Hematopoietic multipotent progenitor cell treated with erythropoietin and hydrocortisone succinate and interleukin-3 and kit ligand, for 15 days (in vitro differentiated cells): Measurements from ENCODE around the gene MYL11.

Experiments
- DNase-seq: peaks from one replicate; pipeline ENCODE4 v3.0.0-alpha.2; 2015; ENCODE audit warnings: low spot score

Gene MYL11

DNA sequence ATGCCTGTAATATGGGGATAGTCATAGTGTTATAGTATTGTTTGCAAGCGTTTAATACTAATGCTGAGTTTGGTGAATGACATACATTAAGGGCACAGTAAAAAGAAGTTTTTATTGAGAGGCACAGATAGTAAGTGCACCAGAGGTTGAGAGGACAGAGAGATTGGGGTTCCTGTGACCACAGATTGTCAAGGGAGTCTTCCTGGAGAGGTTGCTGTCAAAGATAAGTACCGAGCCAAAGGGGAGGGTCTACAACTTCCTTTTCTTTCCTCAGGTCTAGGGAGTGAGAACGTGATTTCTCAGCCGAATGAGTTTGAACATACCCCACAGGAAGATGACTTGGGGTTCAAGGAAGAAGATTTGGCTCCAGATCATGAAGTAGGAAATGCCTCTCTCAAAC, 22.5 kb downstream of the MYL11 start:
- DNase-seq = no peak

GRCh38 chr16:30397776-30398660, 23.4 kb downstream of the MYL11 start:
- DNase-seq = no peak

DNA sequence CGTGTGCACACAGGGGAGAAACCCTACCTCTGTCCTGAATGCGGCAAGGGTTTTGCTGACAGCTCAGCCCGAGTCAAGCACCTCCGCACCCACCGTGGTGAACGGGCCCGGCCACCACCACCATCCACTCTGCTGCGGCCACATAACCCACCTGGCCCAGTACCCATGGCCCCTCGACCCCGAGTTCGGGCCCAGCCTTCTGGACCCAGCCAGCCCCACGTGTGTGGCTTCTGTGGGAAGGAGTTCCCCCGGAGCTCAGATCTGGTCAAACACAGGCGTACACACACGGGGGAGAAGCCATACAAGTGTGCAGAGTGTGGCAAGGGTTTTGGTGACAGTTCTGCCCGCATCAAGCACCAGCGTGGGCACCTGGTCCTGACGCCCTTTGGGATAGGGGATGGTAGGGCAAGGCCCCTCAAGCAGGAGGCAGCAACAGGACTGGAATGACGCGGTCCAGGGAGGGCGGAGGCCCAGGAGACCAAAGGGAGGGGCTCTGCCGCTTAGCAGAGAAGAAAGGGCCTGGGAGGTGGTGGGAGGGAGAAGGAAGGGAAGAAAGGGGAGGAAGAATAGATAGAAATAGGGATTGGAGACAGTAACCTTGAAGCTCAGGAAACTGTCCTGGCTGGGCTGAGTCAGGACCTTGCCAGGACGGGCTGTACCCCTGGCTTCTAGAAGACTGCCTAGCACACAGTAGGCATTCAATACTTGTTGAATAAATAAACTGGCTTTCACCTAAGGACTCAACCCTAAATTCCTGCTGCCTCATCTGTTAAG, 24.2 kb downstream of the MYL11 start:
- no peak for DNase-seq

GRCh38 chr16:30399435-30400186, 25.0 kb downstream of the MYL11 start:
- no peak for DNase-seq

DNA sequence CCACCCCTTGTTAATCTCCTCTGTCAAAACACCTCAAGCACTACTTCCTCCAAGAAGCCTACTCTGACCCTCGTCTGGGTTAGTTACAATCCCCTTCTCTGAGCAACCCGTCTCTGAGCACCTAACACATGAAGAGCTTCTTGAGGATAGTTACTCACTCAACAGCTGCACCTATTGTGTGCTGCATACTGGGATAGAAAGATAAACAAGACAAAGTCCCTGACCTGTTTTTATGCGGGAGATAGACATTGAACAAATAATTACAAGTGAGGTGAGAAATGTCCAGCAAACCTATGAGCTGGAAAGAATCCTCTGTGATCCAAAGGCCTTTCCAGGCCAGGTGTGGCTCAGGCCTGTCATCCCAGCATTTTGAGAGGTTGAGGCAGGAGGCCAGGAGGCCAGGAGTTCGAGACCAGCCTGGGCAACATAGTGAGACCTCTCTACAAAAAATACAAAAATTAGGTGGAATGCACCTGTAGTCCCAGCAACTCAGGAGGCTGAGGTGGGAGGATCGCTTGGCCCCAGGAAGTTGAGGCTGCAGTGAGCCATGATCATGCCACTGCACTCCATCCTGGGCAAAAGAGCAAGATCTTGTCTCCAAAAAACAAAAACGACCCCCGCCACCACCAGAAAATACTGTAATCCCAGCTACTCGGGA, 27.3 kb downstream of the MYL11 start:
- DNase-seq = no peak

- DNase-seq = no peak
Observed at GRCh38 chr16:30406795-30407101, 32.1 kb downstream of the MYL11 start.

- DNase-seq = peak; percentile 93
Observed at GRCh38 chr16:30407102-30407803, 32.7 kb downstream of the MYL11 start, which contains the start of gene ZNF771. Gene ZNF771, plus strand, starts transcription at chr16:30407606. Its CDS starts 448 bp downstream, at chr16:30408054.

DNA sequence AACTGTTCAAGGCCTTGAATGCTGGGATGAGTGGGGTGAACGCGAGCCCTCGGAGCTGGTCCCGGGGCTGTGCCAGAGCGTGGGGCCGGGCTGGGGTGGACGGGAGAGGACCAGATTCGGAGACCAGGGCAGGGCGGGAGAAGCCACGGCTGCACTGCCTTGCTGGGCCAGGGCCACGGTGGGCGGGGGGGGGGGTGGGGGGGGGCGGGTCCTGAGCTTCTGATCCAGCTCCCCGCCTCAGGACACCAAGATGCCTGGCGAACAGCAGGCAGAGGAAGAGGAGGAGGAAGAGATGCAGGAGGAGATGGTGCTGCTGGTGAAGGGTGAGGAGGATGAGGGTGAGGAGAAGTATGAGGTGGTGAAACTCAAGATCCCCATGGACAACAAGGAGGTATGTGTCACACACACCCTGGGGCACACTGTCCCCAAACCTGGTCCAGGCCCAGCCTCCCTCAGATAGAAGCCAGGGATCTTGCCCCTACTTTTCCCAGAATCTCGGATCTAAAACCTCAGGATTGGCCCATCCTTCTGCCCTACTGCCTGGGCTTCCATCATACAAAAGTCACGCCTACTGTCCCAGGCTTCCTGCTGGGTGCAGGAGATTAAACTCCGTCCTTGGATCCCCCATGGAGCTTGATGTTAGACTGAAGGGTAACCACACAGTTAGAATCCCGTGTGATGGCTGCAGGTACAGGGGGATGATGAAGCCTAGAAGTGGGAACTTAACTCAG, 33.4 kb downstream of the MYL11 start:
- no peak for DNase-seq

GRCh38 chr16:30409125-30410060, 34.8 kb downstream of the MYL11 start:
- DNase-seq = peak; percentile 87

GRCh38 chr16:30413112-30413806, 38.7 kb downstream of the MYL11 start:
- DNase-seq = no peak

- no peak for DNase-seq
Observed at GRCh38 chr16:30414159-30414558, 39.6 kb downstream of the MYL11 start.

DNA sequence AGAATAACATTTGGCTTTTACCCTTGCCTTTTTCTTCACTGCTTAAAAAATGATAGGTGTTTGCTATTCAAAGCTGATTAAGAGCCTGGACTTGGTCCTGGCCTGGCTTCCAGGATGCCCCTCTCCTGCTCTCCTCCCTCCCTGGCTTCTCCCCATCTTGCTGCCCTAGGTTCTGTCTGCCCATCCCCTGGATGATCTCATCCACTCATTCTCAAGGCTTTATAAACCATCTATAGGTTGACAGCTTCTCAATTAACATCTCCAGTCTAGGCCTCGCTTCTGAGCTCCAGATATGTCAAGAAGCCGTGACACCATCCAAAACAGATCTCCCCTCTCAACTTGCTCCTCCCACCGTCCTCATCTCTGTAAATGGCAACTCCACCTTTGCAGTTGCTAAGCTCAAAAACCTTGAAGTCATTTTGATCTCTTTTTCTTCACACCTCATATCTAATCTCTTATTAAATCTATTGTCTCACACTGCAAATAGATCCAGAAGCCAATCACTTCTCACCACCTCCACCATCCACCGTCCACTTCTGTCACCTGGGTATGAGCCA, 41.5 kb downstream of the MYL11 start:
- no peak for DNase-seq

- DNase-seq = no peak
Observed at GRCh38 chr16:30416624-30417528, 42.3 kb downstream of the MYL11 start.

- DNase-seq = peak; percentile 82
Observed at GRCh38 chr16:30417529-30418349, 43.1 kb downstream of the MYL11 start.

DNA sequence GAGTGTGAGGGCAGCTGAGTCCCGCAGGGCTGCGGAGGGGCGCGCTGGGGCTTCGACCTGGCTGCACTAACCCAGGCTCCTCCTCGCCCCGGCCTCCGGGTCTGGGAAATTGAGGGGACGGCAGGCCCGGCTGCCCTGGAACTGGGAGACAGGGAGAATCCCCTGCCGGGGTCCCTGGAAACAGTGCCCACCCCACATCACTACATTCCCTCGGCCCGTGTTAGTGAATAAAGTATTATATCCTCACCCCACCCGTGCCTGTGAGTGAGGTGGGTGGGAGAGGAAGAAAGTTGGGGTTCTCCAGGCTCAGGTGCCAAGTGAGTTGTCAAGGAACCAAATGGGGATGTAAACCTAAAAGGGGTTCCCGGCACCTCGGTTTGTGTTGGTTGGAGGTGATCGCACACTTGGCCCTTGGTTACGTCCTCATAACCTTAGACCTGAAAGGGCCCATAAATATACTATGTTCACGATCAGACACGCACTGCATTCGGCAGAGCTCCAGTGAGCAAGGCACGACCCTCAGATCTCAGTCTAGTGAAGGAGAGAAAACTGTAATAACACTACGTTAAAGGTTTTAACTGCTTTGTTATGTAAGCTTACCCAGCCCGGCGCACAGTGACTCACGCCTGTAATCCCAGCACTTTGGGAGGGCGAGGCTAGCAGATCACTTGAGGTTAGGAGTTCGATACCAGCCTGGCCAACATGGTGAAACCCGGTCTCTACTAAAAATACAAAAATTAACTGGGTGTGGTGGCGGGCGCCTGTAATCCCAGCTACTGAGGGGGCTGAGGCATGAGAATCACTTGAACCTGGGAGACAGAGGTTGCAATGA, 44.0 kb downstream of the MYL11 start:
- DNase-seq = no peak

DNA sequence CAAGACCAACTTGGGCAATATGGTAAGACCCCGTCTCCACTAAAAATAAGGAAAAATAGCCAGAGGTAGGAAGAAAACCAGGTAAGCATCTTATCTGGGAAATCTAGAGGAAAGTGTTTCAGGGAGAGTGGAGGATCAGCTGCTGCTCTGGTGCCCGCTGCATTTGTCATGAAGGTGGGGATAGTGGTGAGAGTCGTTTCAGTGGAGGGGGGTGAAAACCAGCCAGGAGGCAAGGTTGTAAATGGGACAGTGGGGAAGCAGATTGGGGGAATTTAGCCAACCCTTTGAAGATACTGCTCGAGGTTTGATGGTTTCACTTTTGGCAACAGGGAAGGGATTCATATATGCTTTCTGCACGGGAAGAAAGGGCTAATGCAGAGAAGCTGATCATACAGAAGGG, 46.4 kb downstream of the MYL11 start:
- no peak for DNase-seq
